Ovary (tissue), 9 donors: ENCODE measurements around the gene PPFIA2. TPM values are rescaled to one million over a fixed set of nuclear protein-coding genes. Genes with fewer than 3 reads are reported as not detected.

Experiments
- DNase-seq, 5 donors: peaks; one replicate each; pipeline ENCODE4 v3.0.0-alpha.2; 2019 to 2020
- H3K27ac ChIP-seq, 2 donors: fragments of 200-600 bp; one replicate each; pipeline versions ENCODE4 v1.5.1 to v1.8.0; 2019 to 2022
- H3K27me3 ChIP-seq: fragments of 200-600 bp; one replicate; pipeline ENCODE4 v1.8.0; 2022
- H3K36me3 ChIP-seq: fragments of 200-600 bp; sonication (generic); one replicate; pipeline ENCODE4 v1.5.1; 2019
- H3K4me1 ChIP-seq: one replicate; pipeline ENCODE4 v1.8.1; 2013; ENCODE audit warnings: mild to moderate bottlenecking, moderate library complexity; ENCODE audit not compliant: insufficient read depth
- H3K4me3 ChIP-seq: fragments of 200-600 bp; sonication (generic); one replicate; pipeline ENCODE4 v1.5.1; 2017
- H3K9me3 ChIP-seq, 2 donors: fragments of 200-600 bp in 1 of 2; sonication (generic) in 1 of 2; one replicate each; pipeline versions ENCODE4 v1.5.1 to v1.8.1; 2013 to 2019; ENCODE audit warnings: mild to moderate bottlenecking in 1 of 2, moderate library complexity in 1 of 2
- EP300 ChIP-seq: sonication (generic); formaldehyde crosslinking; IDR thresholded peaks from one replicate; pipeline ENCODE4 v1.6.1; 2017; ENCODE audit warnings: antibody characterized with exemption
- POLR2A ChIP-seq: fragments of 450-650 bp; IDR thresholded peaks from one replicate; pipeline ENCODE4 v1.6.1; 2017; ENCODE audit warnings: antibody characterized with exemption, mild to moderate bottlenecking, moderate library complexity
- WGBS, 3 donors: extraction: QIAGEN DNeasy Blood & Tissue Kit in 1 of 3; methylation state at CpG; one replicate each; pipeline versions ENCODE4 v1.1.5 to v1.1.7; 2013 to 2017; 5-methylcytosine and 5-hydroxymethylcytosine counted together
- intact Hi-C, 4 donors: fragments of 100-400 bp; cut with DNase I; formaldehyde crosslinking; loops; one replicate each; pipeline versions ENCODE4 v1.11.0 to v1.15.1; 2022 to 2023
- polyA plus RNA-seq, 2 donors: library from polyadenylated mRNA; stranded (reverse); fragments of 200-250 nt in 1 of 2; fragments of 350-450 nt in 1 of 2; fragmentation: Illumina TruSeq in 1 of 2; extraction: RNeasy Lipid Tissue Mini Kit (QIAGEN cat#74804) in 1 of 2; gene quantifications; one replicate each; pipeline ENCODE4 v1.2.3, GENCODE V29; 2013 to 2014
- total RNA-seq, 7 donors: library from RNA; depleted of rRNA in 2 of 7; stranded (reverse); fragments of >200 nt in 2 of 7; fragmentation: NEBNext Ultra II Directional in 3 of 7; extraction: Animal tissue kit (Norgen Biotek cat#: 25700) in 3 of 7; gene quantifications; one replicate each; pipeline versions ENCODE4 v1.1.0 to v1.2.4, GENCODE V29; 2016 to 2023
- TF ChIP-seq, protein P1 (sequence below), 3 donors: fragments of 450-650 bp in 2 of 3; fragments of 200-600 bp in 1 of 3; IDR thresholded peaks; one replicate each; pipeline versions ENCODE4 v1.5.1 to v1.8.0; 2016 to 2022; ENCODE audit warnings: antibody characterized with exemption in 3 of 3, mild to moderate bottlenecking in 1 of 3
- donor health status: DM: no; HTN: no; CAD: no; lungs with moderate emphysema.
- donor health status: DM: no; HTN: no; CAD: no.
- donor health status: Bipolar disorder and iron deficiency.
- donor health status: DM: yes; HTN: yes; CAD: no.
- donor health status: DM: no; HTN: no; CAD: no.
- donor health status: DM: yes; HTN: yes; CAD: no.

Gene PPFIA2
- total and polyA plus RNA-seq, 9 donors = 0.99 to 8.3 (median 3.4) TPM

DNA sequence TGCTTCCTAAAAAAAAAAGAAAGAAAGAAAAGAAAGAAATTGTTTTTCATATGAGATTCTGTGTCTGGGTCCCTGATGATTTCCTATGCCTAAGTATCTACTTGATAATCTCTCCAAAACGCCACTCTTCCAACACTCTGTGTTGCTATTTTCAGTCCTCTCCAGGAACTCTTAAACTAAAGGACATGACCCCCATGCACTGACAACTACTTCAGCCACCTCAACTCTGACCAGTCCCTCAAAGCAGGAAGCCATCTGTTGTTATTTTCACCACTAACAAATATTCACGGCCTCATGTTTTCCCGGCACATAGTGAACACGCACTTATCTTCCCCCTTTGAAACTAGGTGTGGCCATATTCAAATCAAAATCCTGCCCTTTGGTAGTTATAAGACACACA, 259.3 kb downstream of the PPFIA2 start:
- Histone ChIP-seq H3K36me3 (no peaks in the 10 kb centered on the region), H3K4me1 (no peaks in the 10 kb centered on the region), H3K9me3 (no peaks in the 10 kb centered on the region), H3K4me3 (no peak overlapping the region), H3K27ac (no peak overlapping the region), H3K27me3 (no peaks in the 10 kb centered on the region)
- DNase-seq = no peak
- intact Hi-C loops = no loop called here
- TF ChIP-seq, protein P1, sequence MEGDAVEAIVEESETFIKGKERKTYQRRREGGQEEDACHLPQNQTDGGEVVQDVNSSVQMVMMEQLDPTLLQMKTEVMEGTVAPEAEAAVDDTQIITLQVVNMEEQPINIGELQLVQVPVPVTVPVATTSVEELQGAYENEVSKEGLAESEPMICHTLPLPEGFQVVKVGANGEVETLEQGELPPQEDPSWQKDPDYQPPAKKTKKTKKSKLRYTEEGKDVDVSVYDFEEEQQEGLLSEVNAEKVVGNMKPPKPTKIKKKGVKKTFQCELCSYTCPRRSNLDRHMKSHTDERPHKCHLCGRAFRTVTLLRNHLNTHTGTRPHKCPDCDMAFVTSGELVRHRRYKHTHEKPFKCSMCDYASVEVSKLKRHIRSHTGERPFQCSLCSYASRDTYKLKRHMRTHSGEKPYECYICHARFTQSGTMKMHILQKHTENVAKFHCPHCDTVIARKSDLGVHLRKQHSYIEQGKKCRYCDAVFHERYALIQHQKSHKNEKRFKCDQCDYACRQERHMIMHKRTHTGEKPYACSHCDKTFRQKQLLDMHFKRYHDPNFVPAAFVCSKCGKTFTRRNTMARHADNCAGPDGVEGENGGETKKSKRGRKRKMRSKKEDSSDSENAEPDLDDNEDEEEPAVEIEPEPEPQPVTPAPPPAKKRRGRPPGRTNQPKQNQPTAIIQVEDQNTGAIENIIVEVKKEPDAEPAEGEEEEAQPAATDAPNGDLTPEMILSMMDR (IDR thresholded peaks at IDR 0.05) = no peak
- no peak for TF ChIP-seq POLR2A
- TF ChIP-seq EP300 = no peak
- WGBS, 3 donors = 77 to 80% (median 78%) methylated on average over 4 of the region's 4 CpGs

DNA sequence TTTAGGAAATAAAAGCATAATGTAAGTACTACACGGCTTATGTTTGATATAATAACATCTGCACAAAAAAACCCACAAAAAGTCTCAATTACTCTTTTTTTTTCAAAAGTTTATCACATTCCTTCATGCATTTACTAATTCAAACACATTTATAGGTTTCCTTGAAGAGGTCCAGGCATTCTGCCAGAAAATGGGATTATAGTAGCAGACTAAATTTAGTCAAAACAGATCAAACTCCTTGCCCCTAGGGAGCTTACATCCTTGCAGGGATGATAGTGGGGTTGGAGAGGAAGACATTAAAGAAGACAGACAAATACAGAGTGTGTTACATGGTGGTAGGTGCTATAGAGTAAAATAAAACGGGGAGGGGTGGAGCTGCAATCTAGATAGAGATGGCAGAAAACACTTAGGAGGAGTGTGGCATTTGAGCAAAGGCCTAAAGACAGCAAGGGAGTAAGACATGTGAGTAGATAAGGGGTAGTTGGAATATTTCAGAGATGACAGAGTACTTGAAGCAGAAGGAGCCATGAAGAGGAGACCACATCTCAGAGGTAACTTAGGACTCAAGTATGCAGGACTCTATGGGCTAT, 266.9 kb downstream of the PPFIA2 start:
- Histone ChIP-seq H3K27ac (no peak overlapping the region), H3K4me1 (no peaks in the 10 kb centered on the region), H3K36me3 (no peaks in the 10 kb centered on the region), H3K4me3 (no peak overlapping the region), H3K9me3 (no peaks in the 10 kb centered on the region), H3K27me3 (no peaks in the 10 kb centered on the region)
- intact Hi-C loops = no loop called here
- no peak for TF ChIP-seq EP300
- TF ChIP-seq POLR2A = no peak
- TF ChIP-seq, protein P1 (IDR thresholded peaks at IDR 0.05) = no peak
- no peak for DNase-seq
- WGBS, 3 donors = 25 to 43% (median 31%) methylated on average over 2 of the region's 2 CpGs

DNA sequence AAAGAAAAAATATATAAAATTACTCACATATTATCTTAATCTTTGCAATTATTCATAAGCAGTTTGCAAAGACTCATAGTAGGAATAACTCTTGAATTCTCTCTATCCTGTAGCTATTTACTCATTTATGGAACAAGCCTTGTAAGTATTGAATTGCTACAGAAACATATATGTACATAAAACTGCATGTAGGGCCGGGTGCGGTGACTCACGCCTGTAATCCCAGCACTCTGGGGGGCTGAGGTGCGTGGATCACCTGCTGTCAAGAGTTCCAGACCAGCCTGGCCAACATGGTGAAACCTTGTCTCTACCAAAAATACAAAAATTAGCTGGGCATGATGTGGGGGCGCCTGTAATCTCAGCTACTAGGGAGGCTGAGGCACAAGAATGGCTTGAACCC, 286.2 kb downstream of the PPFIA2 start:
- WGBS, 3 donors = 89 to 95% (median 95%) methylated on average over 5 of the region's 5 CpGs
- TF ChIP-seq EP300 (no peak), POLR2A (no peak)
- TF ChIP-seq, protein P1 (IDR thresholded peaks at IDR 0.05) = no peak
- intact Hi-C loops = no loop called here

DNA sequence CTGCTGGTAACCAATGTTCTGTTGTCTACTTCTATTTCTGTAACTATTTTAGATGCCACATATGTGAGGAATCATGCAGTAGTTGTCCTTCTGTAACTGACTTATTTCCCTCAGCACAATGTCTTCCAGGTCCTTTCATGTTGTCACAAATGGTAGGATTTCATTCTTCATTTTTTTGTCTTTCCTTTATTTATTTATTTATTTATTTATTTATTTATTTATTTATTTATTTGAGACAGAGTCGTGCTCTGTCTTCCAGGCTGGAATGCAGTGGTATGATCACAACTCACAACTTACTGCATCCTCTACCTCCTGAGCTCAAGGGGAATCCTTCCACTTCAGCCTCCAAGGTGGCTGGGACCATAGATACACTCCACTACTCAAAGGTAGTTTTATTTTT, 288.2 kb downstream of the PPFIA2 start:
- H3K27ac ChIP-seq = no peak overlapping the region
- no peak for DNase-seq
- H3K4me3 ChIP-seq = no peak overlapping the region
- H3K27me3 ChIP-seq = no peaks in the 10 kb centered on the region
- no peaks in the 10 kb centered on the region for H3K36me3 ChIP-seq
- TF ChIP-seq POLR2A (no peak), EP300 (no peak)
- TF ChIP-seq, protein P1 (IDR thresholded peaks at IDR 0.05) = no peak
- WGBS, 3 donors = 84 to 88% (median 85%) methylated on average over 1 of the region's 1 CpG
- no peaks in the 10 kb centered on the region for H3K9me3 ChIP-seq
- H3K4me1 ChIP-seq = peaks cover 1% of the 10 kb centered on the region
- intact Hi-C loops = no loop called here

More for the DNA sequence above, 286.2 kb downstream of the PPFIA2 start:
- DNase-seq = no peak
- no peaks in the 10 kb centered on the region for H3K9me3 ChIP-seq
- no peak overlapping the region for H3K4me3 ChIP-seq
- H3K4me1 ChIP-seq = peaks cover 1% of the 10 kb centered on the region
- H3K27me3 ChIP-seq = no peaks in the 10 kb centered on the region
- H3K27ac ChIP-seq = no peak overlapping the region
- no peaks in the 10 kb centered on the region for H3K36me3 ChIP-seq
